ENCODE results near the gene PAK1. TPM values are rescaled to one million over a fixed set of nuclear protein-coding genes. Genes with fewer than 3 reads are reported as not detected.

Gene PAK1
- total RNA-seq, 1 donor from 2014 or later = 41.0 TPM

DNA sequence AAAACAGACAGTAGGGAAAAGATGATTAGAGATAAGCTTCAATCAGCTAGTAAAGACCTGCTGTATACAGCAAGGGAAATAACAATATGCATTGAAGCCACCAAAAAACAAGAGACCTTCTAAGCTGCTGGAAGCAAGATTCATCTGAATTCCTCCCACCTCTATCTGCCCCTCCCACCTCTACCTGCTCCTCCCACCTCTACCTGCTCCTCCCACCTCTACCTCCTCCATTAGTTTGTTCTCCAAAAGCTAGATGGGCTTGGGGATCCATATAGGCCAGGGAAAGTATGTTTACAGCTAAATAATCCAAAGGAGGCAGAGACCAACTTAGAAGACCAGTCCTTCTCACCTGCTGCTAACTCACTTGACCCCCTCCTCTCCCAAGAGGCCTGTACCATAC is 33.2 kb downstream of the PAK1 start:
- Mint-ChIP-seq H3K9me3 (ENCODE audit: unreplicated experiment) (no peaks in the 10 kb centered on the region), H3K36me3 (ENCODE audit: low read depth, unreplicated experiment) (peaks cover 2% of the 10 kb centered on the region), H3K4me1 (ENCODE audit: low read depth, unreplicated experiment) (peaks cover under 1% of the 10 kb centered on the region), H3K27me3 (ENCODE audit: low read depth, unreplicated experiment) (no peaks in the 10 kb centered on the region), H3K27ac (ENCODE audit: unreplicated experiment) (no peak overlapping the region), H3K4me3 (ENCODE audit: unreplicated experiment) (no peak overlapping the region)
- FAIRE-seq (no peak), DNase-seq (ENCODE audit: low read depth) (no peak)
- no peak overlapping the region for H3K4me2 ChIP-seq (ENCODE audit: low read length)
- no peak overlapping the region for H3K4me3 ChIP-seq (ENCODE audit: insufficient read depth, low read depth, low read length)
- no peaks in the 10 kb centered on the region for H3K79me2 ChIP-seq (ENCODE audit: insufficient read depth, low read length)
- no peaks in the 10 kb centered on the region for H3K36me3 ChIP-seq (ENCODE audit: insufficient read depth, low read length)
- H3K9ac ChIP-seq (ENCODE audit: low read length) = no peak overlapping the region
- no peak for TF ChIP-seq EZH2 (IDR thresholded peaks at IDR 0.05; ENCODE audit: insufficient read depth, low read length)
- TF ChIP-seq, protein P1, sequence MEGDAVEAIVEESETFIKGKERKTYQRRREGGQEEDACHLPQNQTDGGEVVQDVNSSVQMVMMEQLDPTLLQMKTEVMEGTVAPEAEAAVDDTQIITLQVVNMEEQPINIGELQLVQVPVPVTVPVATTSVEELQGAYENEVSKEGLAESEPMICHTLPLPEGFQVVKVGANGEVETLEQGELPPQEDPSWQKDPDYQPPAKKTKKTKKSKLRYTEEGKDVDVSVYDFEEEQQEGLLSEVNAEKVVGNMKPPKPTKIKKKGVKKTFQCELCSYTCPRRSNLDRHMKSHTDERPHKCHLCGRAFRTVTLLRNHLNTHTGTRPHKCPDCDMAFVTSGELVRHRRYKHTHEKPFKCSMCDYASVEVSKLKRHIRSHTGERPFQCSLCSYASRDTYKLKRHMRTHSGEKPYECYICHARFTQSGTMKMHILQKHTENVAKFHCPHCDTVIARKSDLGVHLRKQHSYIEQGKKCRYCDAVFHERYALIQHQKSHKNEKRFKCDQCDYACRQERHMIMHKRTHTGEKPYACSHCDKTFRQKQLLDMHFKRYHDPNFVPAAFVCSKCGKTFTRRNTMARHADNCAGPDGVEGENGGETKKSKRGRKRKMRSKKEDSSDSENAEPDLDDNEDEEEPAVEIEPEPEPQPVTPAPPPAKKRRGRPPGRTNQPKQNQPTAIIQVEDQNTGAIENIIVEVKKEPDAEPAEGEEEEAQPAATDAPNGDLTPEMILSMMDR (IDR thresholded peaks at IDR 0.05; ENCODE audit: insufficient read depth, low read depth, low read length) = no peak
- H4K20me1 ChIP-seq (ENCODE audit: insufficient read depth, low read length) = no peaks in the 10 kb centered on the region
- H3K9me3 ChIP-seq (ENCODE audit: insufficient read depth, low read depth, low read length) = no peaks in the 10 kb centered on the region
- H3K27me3 ChIP-seq (ENCODE audit: insufficient read depth, low read length) = no peaks in the 10 kb centered on the region
- no peak overlapping the region for H2AFZ ChIP-seq (ENCODE audit: low read depth, low read length)
- no peak overlapping the region for H3K27ac ChIP-seq (ENCODE audit: low read depth, low read length)
- H3K4me1 ChIP-seq (ENCODE audit: insufficient read depth, low read length) = no peaks in the 10 kb centered on the region

DNA sequence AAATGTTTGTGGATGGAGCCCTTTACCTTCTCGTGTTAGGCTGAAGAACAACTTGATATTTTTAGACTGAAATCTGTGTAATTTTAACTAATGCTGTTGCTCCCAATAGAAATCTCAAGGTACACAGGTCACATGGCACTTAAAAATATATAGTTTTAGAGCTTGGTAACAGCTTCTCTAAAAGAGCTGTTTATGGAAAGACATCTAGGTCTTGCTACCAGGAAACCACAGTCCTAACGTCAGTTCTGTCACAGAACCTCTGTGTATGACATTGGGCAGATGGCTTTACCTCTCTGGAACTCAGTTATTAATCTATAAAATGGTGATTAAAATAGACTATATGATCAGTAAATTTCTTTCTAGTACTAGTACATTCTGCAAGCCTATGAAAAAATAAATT is 35.4 kb downstream of the PAK1 start:
- TF ChIP-seq, protein P1 (IDR thresholded peaks at IDR 0.05; ENCODE audit: insufficient read depth, low read depth, low read length) = no peak
- no peak for TF ChIP-seq EZH2 (IDR thresholded peaks at IDR 0.05; ENCODE audit: insufficient read depth, low read length)
- Mint-ChIP-seq H3K27ac (ENCODE audit: unreplicated experiment) (no peak overlapping the region), H3K9me3 (ENCODE audit: unreplicated experiment) (no peaks in the 10 kb centered on the region), H3K4me1 (ENCODE audit: low read depth, unreplicated experiment) (no peaks in the 10 kb centered on the region), H3K36me3 (ENCODE audit: low read depth, unreplicated experiment) (peaks cover 2% of the 10 kb centered on the region), H3K4me3 (ENCODE audit: unreplicated experiment) (no peak overlapping the region), H3K27me3 (ENCODE audit: low read depth, unreplicated experiment) (no peaks in the 10 kb centered on the region)
- no peak overlapping the region for H3K4me2 ChIP-seq (ENCODE audit: low read length)
- no peaks in the 10 kb centered on the region for H3K9me3 ChIP-seq (ENCODE audit: insufficient read depth, low read depth, low read length)
- H4K20me1 ChIP-seq (ENCODE audit: insufficient read depth, low read length) = no peaks in the 10 kb centered on the region
- no peak for FAIRE-seq
- no peak for DNase-seq (ENCODE audit: low read depth)
- H3K36me3 ChIP-seq (ENCODE audit: insufficient read depth, low read length) = no peaks in the 10 kb centered on the region
- no peak overlapping the region for H3K4me3 ChIP-seq (ENCODE audit: insufficient read depth, low read depth, low read length)
- no peaks in the 10 kb centered on the region for H3K27me3 ChIP-seq (ENCODE audit: insufficient read depth, low read length)
- no peak overlapping the region for H3K27ac ChIP-seq (ENCODE audit: low read depth, low read length)
- H3K9ac ChIP-seq (ENCODE audit: low read length) = no peak overlapping the region
- H3K4me1 ChIP-seq (ENCODE audit: insufficient read depth, low read length) = no peaks in the 10 kb centered on the region
- H2AFZ ChIP-seq (ENCODE audit: low read depth, low read length) = no peak overlapping the region
- H3K79me2 ChIP-seq (ENCODE audit: insufficient read depth, low read length) = no peaks in the 10 kb centered on the region

DNA sequence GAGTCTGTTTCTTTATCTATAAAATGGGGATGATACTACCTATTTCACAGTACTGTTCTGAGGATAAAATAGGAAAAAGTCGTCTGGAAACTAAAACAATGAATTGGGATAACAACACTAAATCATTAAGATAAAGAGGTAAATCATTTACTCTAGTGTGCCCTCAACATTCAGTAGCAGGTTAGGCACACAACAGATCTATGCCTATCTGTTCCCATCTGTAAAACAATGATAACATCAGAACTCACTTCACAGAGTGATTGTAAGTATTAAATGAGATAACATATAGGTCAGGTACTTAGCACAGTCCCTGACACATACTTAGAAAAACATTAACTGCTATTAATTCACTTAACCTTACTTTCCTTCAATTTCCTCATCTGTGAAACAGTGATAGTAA is 36.9 kb downstream of the PAK1 start:
- no peaks in the 10 kb centered on the region for H3K79me2 ChIP-seq (ENCODE audit: insufficient read depth, low read length)

More for the DNA sequence above, 36.9 kb downstream of the PAK1 start:
- no peaks in the 10 kb centered on the region for H3K36me3 ChIP-seq (ENCODE audit: insufficient read depth, low read length)
- no peak overlapping the region for H2AFZ ChIP-seq (ENCODE audit: low read depth, low read length)
- H4K20me1 ChIP-seq (ENCODE audit: insufficient read depth, low read length) = no peaks in the 10 kb centered on the region
- no peak overlapping the region for H3K27ac ChIP-seq (ENCODE audit: low read depth, low read length)
- H3K4me3 Mint-ChIP-seq (ENCODE audit: unreplicated experiment) = no peak overlapping the region
- no peak overlapping the region for H3K27ac Mint-ChIP-seq (ENCODE audit: unreplicated experiment)
- TF ChIP-seq EZH2 (IDR thresholded peaks at IDR 0.05; ENCODE audit: insufficient read depth, low read length) = no peak
- TF ChIP-seq, protein P1 (IDR thresholded peaks at IDR 0.05; ENCODE audit: insufficient read depth, low read depth, low read length) = no peak
- H3K9me3 Mint-ChIP-seq (ENCODE audit: unreplicated experiment) = no peaks in the 10 kb centered on the region
- H3K36me3 Mint-ChIP-seq (ENCODE audit: low read depth, unreplicated experiment) = no peaks in the 10 kb centered on the region
- no peak for DNase-seq (ENCODE audit: low read depth)
- no peaks in the 10 kb centered on the region for H3K27me3 Mint-ChIP-seq (ENCODE audit: low read depth, unreplicated experiment)
- no peak overlapping the region for H3K4me3 ChIP-seq (ENCODE audit: insufficient read depth, low read depth, low read length)
- no peak for FAIRE-seq
- H3K4me2 ChIP-seq (ENCODE audit: low read length) = no peak overlapping the region
- no peaks in the 10 kb centered on the region for H3K27me3 ChIP-seq (ENCODE audit: insufficient read depth, low read length)
- H3K9me3 ChIP-seq (ENCODE audit: insufficient read depth, low read depth, low read length) = no peaks in the 10 kb centered on the region
- H3K9ac ChIP-seq (ENCODE audit: low read length) = no peak overlapping the region
- no peaks in the 10 kb centered on the region for H3K4me1 ChIP-seq (ENCODE audit: insufficient read depth, low read length)
- H3K4me1 Mint-ChIP-seq (ENCODE audit: low read depth, unreplicated experiment) = no peaks in the 10 kb centered on the region
